Endodermal cell (in vitro differentiated cells): ENCODE data around the gene BRF1. TPM values are rescaled to one million over a fixed set of nuclear protein-coding genes. Genes with fewer than 3 reads are reported as not detected.
A peak's percentile ranks its signal among the peaks of the same experiment; 100 is the strongest.

Experiments used
- DNase-seq: peaks from one replicate; pipeline ENCODE4 v3.0.0-alpha.2; 2017
- H3K27ac ChIP-seq: 2 replicates; pipeline ENCODE4 v1.5.1; 2013; ENCODE audit warnings: mild to moderate bottlenecking, low read depth, low read length, moderate library complexity
- H3K27me3 ChIP-seq: 2 replicates; pipeline ENCODE4 v1.6.1; 2013; ENCODE audit warnings: mild to moderate bottlenecking, low read length, moderate library complexity; ENCODE audit not compliant: insufficient read depth, control insufficient read depth, poor library complexity, severe bottlenecking
- H3K36me3 ChIP-seq: 2 replicates; pipeline ENCODE4 v1.7.0; 2013; ENCODE audit warnings: mild to moderate bottlenecking, low read length, moderate library complexity; ENCODE audit not compliant: control insufficient read depth, insufficient read depth
- H3K4me1 ChIP-seq: one replicate; pipeline ENCODE4 v1.7.0; 2013; ENCODE audit warnings: low read length; ENCODE audit not compliant: control insufficient read depth, insufficient read depth
- H3K4me3 ChIP-seq: 2 replicates; pipeline ENCODE4 v1.5.1; 2013; ENCODE audit warnings: mild to moderate bottlenecking, low read length, moderate library complexity
- H3K9ac ChIP-seq: 2 replicates; pipeline ENCODE4 v1.6.1; 2013; ENCODE audit warnings: mild to moderate bottlenecking, low read length, moderate library complexity; ENCODE audit not compliant: poor library complexity, severe bottlenecking; ENCODE audit errors: extremely low read depth
- H3K9me3 ChIP-seq: 2 replicates; pipeline ENCODE4 v1.6.1; 2013; ENCODE audit warnings: mild to moderate bottlenecking, low read length, moderate library complexity; ENCODE audit not compliant: control insufficient read depth
- H3K27ac Mint-ChIP-seq: 2 replicates; pipeline ENCODE4 v1.8.0; 2020; ENCODE audit warnings: mixed read lengths
- H3K27me3 Mint-ChIP-seq: 2 replicates; pipeline ENCODE4 v1.8.0; 2021; ENCODE audit warnings: mild to moderate bottlenecking, mixed read lengths; ENCODE audit not compliant: insufficient read depth
- H3K36me3 Mint-ChIP-seq: 2 replicates; pipeline ENCODE4 v1.8.0; 2020; ENCODE audit warnings: low read depth, mixed read lengths
- H3K4me1 Mint-ChIP-seq: 2 replicates; pipeline ENCODE4 v1.8.0; 2020; ENCODE audit warnings: mixed read lengths
- H3K4me3 Mint-ChIP-seq: 2 replicates; pipeline ENCODE4 v1.8.0; 2020; ENCODE audit warnings: mild to moderate bottlenecking, moderate library complexity, mixed read lengths
- H3K9me3 Mint-ChIP-seq: 2 replicates; pipeline ENCODE4 v1.8.0; 2020; ENCODE audit warnings: mild to moderate bottlenecking, mixed read lengths
- WGBS, 2 experiments: methylation state at CpG; one replicate each; pipeline versions ENCODE4 v1.1.5 to v1.1.7; 2013; ENCODE audit warnings: missing lambda C conversion rate in 2 of 2, mixed read lengths in 1 of 2; ENCODE audit not compliant: insufficient coverage in 1 of 2, insufficient read length in 1 of 2; 5-methylcytosine and 5-hydroxymethylcytosine counted together
- total RNA-seq, 2 donors: library from RNA; stranded (reverse); fragmentation: NEBNext Ultra II Directional in 1 of 2; extraction: Animal tissue kit (Norgen Biotek cat#: 25700) in 1 of 2; gene quantifications; 2 replicates in 1 of 2; 3 replicates in 1 of 2; pipeline ENCODE4 v1.2.1, GENCODE V29; 2021
- TF ChIP-seq, protein P1 (sequence below): fragments of 200-600 bp; sonication (generic); conservative IDR thresholded peaks from 2 replicates; pipeline ENCODE4 v1.5.0; 2021; ENCODE audit warnings: antibody characterized with exemption, mild to moderate bottlenecking

Gene BRF1
- total RNA-seq, 2 donors from 2014 or later: 37.0 to 44.5 TPM

- Histone ChIP-seq H3K9ac (no peak overlapping the region), H3K27me3 (no peaks in the 10 kb centered on the region), H3K4me3 (no peak overlapping the region), H3K4me1 (no peaks in the 10 kb centered on the region), H3K9me3 (no peaks in the 10 kb centered on the region), H3K36me3 (peaks cover 30% of the 10 kb centered on the region), H3K27ac (no peak overlapping the region)
- no peaks in the 10 kb centered on the region for H3K9me3 Mint-ChIP-seq
- DNase-seq: no peak
- H3K27me3 Mint-ChIP-seq: no peaks in the 10 kb centered on the region
- peak overlapping the region; percentile 39 for H3K27ac Mint-ChIP-seq
- peaks cover 61% of the 10 kb centered on the region for H3K36me3 Mint-ChIP-seq
- H3K4me3 Mint-ChIP-seq: no peak overlapping the region
- H3K4me1 Mint-ChIP-seq: peaks cover 2% of the 10 kb centered on the region
- WGBS, 2 experiments: 95 to 97% methylated on average over 29 of the region's 29 CpGs
- TF ChIP-seq, protein P1, sequence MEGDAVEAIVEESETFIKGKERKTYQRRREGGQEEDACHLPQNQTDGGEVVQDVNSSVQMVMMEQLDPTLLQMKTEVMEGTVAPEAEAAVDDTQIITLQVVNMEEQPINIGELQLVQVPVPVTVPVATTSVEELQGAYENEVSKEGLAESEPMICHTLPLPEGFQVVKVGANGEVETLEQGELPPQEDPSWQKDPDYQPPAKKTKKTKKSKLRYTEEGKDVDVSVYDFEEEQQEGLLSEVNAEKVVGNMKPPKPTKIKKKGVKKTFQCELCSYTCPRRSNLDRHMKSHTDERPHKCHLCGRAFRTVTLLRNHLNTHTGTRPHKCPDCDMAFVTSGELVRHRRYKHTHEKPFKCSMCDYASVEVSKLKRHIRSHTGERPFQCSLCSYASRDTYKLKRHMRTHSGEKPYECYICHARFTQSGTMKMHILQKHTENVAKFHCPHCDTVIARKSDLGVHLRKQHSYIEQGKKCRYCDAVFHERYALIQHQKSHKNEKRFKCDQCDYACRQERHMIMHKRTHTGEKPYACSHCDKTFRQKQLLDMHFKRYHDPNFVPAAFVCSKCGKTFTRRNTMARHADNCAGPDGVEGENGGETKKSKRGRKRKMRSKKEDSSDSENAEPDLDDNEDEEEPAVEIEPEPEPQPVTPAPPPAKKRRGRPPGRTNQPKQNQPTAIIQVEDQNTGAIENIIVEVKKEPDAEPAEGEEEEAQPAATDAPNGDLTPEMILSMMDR: no peak
Measured at GRCh38 chr14:105219043-105219612, 81.7 kb downstream of the BRF1 start.

GRCh38 chr14:105218611-105219010, 82.2 kb downstream of the BRF1 start:
- TF ChIP-seq, protein P1: no peak
- Mint-ChIP-seq H3K27ac (peak overlapping the region; percentile 39), H3K4me1 (peaks cover 2% of the 10 kb centered on the region), H3K36me3 (peaks cover 56% of the 10 kb centered on the region), H3K27me3 (no peaks in the 10 kb centered on the region), H3K4me3 (no peak overlapping the region), H3K9me3 (no peaks in the 10 kb centered on the region)
- DNase-seq: no peak
- Histone ChIP-seq H3K36me3 (peaks cover 27% of the 10 kb centered on the region), H3K9ac (no peak overlapping the region), H3K4me1 (no peaks in the 10 kb centered on the region), H3K27me3 (no peaks in the 10 kb centered on the region), H3K9me3 (no peaks in the 10 kb centered on the region), H3K4me3 (no peak overlapping the region), H3K27ac (no peak overlapping the region)
- WGBS, 2 experiments: 94 to 96% methylated on average over 19 of the region's 19 CpGs

DNA sequence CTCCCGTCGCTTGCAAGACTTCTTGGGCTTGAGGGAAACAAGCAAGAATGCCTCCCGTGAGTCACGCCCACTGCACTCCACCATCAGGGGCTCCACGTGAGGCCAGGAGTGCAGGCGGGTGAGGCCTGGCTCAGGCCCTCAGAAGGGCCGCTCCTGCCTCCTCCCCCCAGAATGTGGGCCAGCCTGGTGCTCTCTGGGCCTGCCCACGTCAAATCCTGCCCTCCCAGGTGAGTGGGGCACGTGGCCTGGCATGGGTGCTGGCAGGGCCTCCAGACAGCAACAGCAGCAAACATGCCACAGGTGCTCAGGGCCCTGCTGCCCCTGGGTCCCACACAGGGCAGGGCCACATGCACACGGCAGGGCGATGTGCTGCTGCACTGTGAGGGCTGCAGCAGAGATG, 83.0 kb downstream of the BRF1 start:
- H3K4me3 Mint-ChIP-seq: no peak overlapping the region
- H3K9me3 ChIP-seq: no peaks in the 10 kb centered on the region
- no peak overlapping the region for H3K27ac ChIP-seq
- H3K27me3 ChIP-seq: no peaks in the 10 kb centered on the region
- no peak overlapping the region for H3K9ac ChIP-seq
- no peaks in the 10 kb centered on the region for H3K4me1 ChIP-seq
- H3K36me3 ChIP-seq: peaks cover 19% of the 10 kb centered on the region
- H3K4me3 ChIP-seq: no peak overlapping the region
- H3K4me1 Mint-ChIP-seq: peaks cover 2% of the 10 kb centered on the region
- H3K9me3 Mint-ChIP-seq: no peaks in the 10 kb centered on the region
- no peak for DNase-seq
- TF ChIP-seq, protein P1: no peak
- H3K36me3 Mint-ChIP-seq: peaks cover 48% of the 10 kb centered on the region
- H3K27ac Mint-ChIP-seq: no peak overlapping the region
- H3K27me3 Mint-ChIP-seq: no peaks in the 10 kb centered on the region
- 89 to 100% methylated on average over 11 of the region's 11 CpGs for WGBS, 2 experiments
